Tibial nerve (tissue), 4 donors: ENCODE results near the gene DENR. TPM values are rescaled to one million over a fixed set of nuclear protein-coding genes. Genes with fewer than 3 reads are reported as not detected.

Experiments used
- DNase-seq, 2 donors: peaks; one replicate each; pipeline ENCODE4 v3.0.0-alpha.2; 2019; ENCODE audit warnings: low spot score in 2 of 2
- H3K27ac ChIP-seq, 4 donors: fragments of 200-600 bp; sonication (generic) in 3 of 4; one replicate each; pipeline ENCODE4 v1.5.1; 2017 to 2019; ENCODE audit warnings: mild to moderate bottlenecking in 1 of 4
- H3K27me3 ChIP-seq, 2 donors: fragments of 200-600 bp; sonication (generic) in 1 of 2; one replicate each; pipeline versions ENCODE4 v1.5.1 to v1.6.0; 2017 to 2019
- H3K36me3 ChIP-seq, 3 donors: fragments of 200-600 bp; sonication (generic); one replicate each; pipeline ENCODE4 v1.5.1; 2018 to 2019
- H3K4me1 ChIP-seq, 4 donors: fragments of 200-600 bp; sonication (generic) in 3 of 4; one replicate each; pipeline ENCODE4 v1.5.1; 2017 to 2019
- H3K4me3 ChIP-seq, 4 donors: fragments of 200-600 bp; sonication (generic) in 3 of 4; one replicate each; pipeline ENCODE4 v1.5.1; 2017 to 2019; ENCODE audit warnings: mild to moderate bottlenecking in 1 of 4, moderate library complexity in 1 of 4
- H3K9me3 ChIP-seq, 4 donors: fragments of 200-600 bp; sonication (generic) in 3 of 4; one replicate each; pipeline ENCODE4 v1.5.1; 2017 to 2019
- EP300 ChIP-seq, 2 donors: sonication (generic); formaldehyde crosslinking; IDR thresholded peaks; one replicate each; pipeline ENCODE4 v1.6.1; 2017; ENCODE audit warnings: antibody characterized with exemption in 2 of 2, mild to moderate bottlenecking in 1 of 2
- POLR2A ChIP-seq, 2 donors: fragments of 450-650 bp; IDR thresholded peaks; one replicate each; pipeline ENCODE4 v1.6.1; 2017; ENCODE audit warnings: antibody characterized with exemption in 2 of 2, mild to moderate bottlenecking in 2 of 2, moderate library complexity in 2 of 2
- WGBS, 2 donors: methylation state at CpG; one replicate each; pipeline ENCODE4 v1.1.5; 2018; 5-methylcytosine and 5-hydroxymethylcytosine counted together
- total RNA-seq, 4 donors: library from RNA; depleted of rRNA; stranded (reverse); fragments of >200 nt; gene quantifications; one replicate each; pipeline ENCODE4 v1.1.0, GENCODE V29; 2016
- TF ChIP-seq, protein P1 (sequence below), 5 experiments: fragments of 200-600 bp in 3 of 5; fragments of 450-650 bp in 2 of 5; sonication (generic) in 3 of 5; IDR thresholded peaks; one replicate each; pipeline ENCODE4 v1.5.1; 2016 to 2019; ENCODE audit warnings: antibody characterized with exemption in 5 of 5, mild to moderate bottlenecking in 3 of 5, moderate library complexity in 2 of 5

DENR gene
- total RNA-seq, 4 donors from 2014 or later, result 12.6 to 25.1 (median 17.3) TPM

DNA sequence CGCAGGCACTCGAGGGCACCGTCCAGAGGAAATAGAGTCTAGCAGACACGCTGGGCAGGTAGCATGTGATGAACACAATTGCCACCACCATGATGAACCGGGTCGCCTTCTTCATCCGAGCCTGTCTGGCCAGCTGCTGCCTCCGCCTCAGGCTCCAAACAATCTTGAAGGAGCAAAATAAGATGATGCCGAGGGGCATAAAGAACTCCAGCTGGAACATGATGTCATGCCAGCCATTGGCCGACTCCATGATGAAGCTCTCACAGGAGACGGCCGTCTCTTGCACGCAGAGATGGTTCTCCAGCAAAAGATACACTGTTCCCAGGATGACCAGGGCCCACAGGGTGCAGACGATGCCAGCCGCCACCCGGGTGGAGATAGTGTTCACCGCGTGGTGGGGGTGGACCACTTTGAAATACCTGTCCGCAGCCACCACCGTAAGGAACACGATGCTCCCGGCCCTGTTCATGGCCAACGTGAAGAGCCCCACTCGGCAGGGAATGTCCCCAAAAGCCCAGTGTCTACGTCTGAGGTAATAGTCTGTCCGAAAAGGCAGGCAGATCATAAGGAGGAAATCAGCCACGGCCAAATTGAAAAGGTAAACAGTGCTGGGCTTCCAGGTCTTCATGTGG lies 22.9 kb upstream of the DENR start:
- H3K27me3 ChIP-seq, result no peaks in the 10 kb centered on the region
- H3K4me1 ChIP-seq, result peaks cover 0 to 8% (median 0%) of the 10 kb centered on the region in 4 donors
- TF ChIP-seq, protein P1, sequence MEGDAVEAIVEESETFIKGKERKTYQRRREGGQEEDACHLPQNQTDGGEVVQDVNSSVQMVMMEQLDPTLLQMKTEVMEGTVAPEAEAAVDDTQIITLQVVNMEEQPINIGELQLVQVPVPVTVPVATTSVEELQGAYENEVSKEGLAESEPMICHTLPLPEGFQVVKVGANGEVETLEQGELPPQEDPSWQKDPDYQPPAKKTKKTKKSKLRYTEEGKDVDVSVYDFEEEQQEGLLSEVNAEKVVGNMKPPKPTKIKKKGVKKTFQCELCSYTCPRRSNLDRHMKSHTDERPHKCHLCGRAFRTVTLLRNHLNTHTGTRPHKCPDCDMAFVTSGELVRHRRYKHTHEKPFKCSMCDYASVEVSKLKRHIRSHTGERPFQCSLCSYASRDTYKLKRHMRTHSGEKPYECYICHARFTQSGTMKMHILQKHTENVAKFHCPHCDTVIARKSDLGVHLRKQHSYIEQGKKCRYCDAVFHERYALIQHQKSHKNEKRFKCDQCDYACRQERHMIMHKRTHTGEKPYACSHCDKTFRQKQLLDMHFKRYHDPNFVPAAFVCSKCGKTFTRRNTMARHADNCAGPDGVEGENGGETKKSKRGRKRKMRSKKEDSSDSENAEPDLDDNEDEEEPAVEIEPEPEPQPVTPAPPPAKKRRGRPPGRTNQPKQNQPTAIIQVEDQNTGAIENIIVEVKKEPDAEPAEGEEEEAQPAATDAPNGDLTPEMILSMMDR (IDR thresholded peaks at IDR 0.05), result no peak
- no peak for TF ChIP-seq POLR2A (IDR thresholded peaks at IDR 0.05)
- TF ChIP-seq EP300 (IDR thresholded peaks at IDR 0.05), result no peak
- no peak overlapping the region for H3K27ac ChIP-seq
- no peaks in the 10 kb centered on the region for H3K9me3 ChIP-seq
- peak overlapping the region in 1 of 4 donors; percentile 50 for H3K4me3 ChIP-seq
- no peaks in the 10 kb centered on the region for H3K36me3 ChIP-seq
- DNase-seq, result no peak
- 92 to 93% methylated on average over 23 to 27 of the region's 27 CpGs for WGBS, 2 donors

DNA sequence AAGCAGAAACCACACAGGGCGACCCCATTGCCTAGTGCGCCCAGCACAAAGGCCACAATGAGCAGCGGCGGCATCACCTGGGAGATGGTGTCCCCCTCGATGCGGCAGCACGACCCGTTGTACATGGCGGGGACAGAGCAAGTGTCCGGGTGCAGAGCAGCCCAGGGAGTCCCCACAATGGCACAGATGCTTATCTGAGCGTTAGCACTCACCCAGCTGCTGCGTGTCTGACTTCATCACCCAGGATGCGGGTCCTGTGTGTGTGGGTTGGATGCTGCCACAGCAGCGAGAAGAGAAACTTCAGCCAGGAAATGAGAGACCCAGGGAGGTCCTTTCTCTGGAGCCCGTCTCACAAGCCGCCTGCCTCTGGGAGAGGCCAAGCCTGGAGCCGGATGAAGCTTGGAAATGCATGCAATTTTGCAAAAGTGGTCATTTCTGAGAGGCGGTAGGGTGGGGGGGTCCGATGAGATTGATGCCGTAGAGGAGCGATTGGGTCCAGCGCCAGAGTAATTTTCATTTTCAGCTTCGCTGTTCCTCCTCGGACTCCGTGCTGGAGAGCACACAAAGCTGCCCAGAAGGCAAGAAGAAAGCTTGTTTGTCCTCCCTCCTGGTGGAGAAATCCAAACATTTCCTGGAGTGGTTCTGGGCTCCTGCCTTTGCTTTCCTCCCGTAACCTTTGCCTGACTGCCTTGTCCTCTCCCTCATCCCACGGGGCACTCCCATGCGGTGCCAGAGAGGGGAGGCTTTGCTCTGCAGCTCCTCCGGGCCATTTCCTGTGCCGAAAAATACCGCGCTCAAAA lies 22.2 kb upstream of the DENR start, which contains the start of gene HCAR1:
TSS of gene HCAR1 (minus strand) at position 630 of the 800 bp plus-strand sequence. CDS start at position 125, 505 bp downstream.
- Histone ChIP-seq H3K36me3 (no peaks in the 10 kb centered on the region), H3K27me3 (no peaks in the 10 kb centered on the region), H3K4me3 (peak within 1 kb of the TSS; percentile 4 to 50 (median 26)), H3K27ac (peak within 1 kb of the TSS in 2 of 4 donors; percentile 53 to 64), H3K4me1 (peaks cover 0 to 8% (median 0%) of the 10 kb centered on the region in 4 donors), H3K9me3 (no peaks in the 10 kb centered on the region)
- 34 to 53% methylated on average over 32 of the region's 32 CpGs for WGBS, 2 donors
- no peak for DNase-seq
- TF ChIP-seq, protein P1 (IDR thresholded peaks at IDR 0.05), result no peak
- no peak for TF ChIP-seq EP300 (IDR thresholded peaks at IDR 0.05)
- TF ChIP-seq POLR2A (IDR thresholded peaks at IDR 0.05), result no peak

DNA sequence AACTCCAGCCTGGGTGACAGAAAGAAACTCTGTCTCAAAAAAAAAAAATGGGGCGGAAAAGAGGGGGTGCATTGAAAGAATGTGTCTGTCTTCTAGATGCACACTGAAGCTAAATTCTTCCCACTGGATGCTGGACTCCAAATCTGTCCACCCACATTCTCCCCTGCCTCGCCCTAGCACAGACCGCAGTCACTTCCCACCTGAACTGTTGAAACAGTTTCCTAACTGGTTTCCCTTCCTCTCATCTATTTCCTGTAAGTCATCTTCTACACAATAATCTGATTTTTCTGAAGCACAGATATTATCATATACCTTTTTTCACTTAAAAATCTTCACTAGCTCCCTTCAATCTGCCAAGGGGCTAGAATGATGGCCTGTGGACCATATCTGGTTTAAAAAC lies 20.5 kb upstream of the DENR start:
- H3K36me3 ChIP-seq, result no peaks in the 10 kb centered on the region
- no peak for DNase-seq
- H3K4me1 ChIP-seq, result peaks cover 0 to 8% (median 0%) of the 10 kb centered on the region in 4 donors
- TF ChIP-seq, protein P1 (IDR thresholded peaks at IDR 0.05), result no peak
- TF ChIP-seq POLR2A (IDR thresholded peaks at IDR 0.05) (no peak), EP300 (IDR thresholded peaks at IDR 0.05) (no peak)
- no peak overlapping the region for H3K4me3 ChIP-seq
- no peaks in the 10 kb centered on the region for H3K27me3 ChIP-seq
- H3K27ac ChIP-seq, result no peak overlapping the region
- H3K9me3 ChIP-seq, result no peaks in the 10 kb centered on the region
- 82 to 89% methylated on average over 3 of the region's 3 CpGs for WGBS, 2 donors

GRCh38 chr12:122732611-122733010 lies 20.0 kb upstream of the DENR start:
- Histone ChIP-seq H3K4me1 (peaks cover 0 to 8% (median 0%) of the 10 kb centered on the region in 4 donors), H3K27ac (no peak overlapping the region), H3K9me3 (no peaks in the 10 kb centered on the region), H3K27me3 (no peaks in the 10 kb centered on the region), H3K4me3 (no peak overlapping the region), H3K36me3 (no peaks in the 10 kb centered on the region)
- no peak for DNase-seq
- TF ChIP-seq POLR2A (IDR thresholded peaks at IDR 0.05) (no peak), EP300 (IDR thresholded peaks at IDR 0.05) (no peak)
- TF ChIP-seq, protein P1 (IDR thresholded peaks at IDR 0.05), result no peak
- 89 to 90% methylated on average over 4 of the region's 4 CpGs for WGBS, 2 donors

DNA sequence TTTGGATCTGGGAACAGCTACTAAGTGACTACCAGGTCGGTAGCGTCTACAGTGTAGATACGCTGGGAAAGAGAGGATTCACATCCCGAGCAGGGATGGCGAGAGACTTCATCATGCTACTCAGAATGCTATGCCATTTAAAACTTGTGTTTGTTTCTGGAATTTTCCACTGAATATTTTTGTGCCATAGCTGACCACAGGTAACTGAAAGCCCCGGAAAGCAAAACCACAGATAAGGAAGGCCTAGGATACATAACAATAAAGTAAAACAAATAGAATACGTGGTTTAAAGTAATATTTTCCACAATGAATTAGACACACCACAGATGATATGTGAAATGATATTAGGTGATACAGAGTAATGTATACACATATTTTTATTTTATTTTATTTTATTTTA lies 14.1 kb upstream of the DENR start:
- Histone ChIP-seq H3K4me1 (no peaks in the 10 kb centered on the region), H3K9me3 (no peaks in the 10 kb centered on the region), H3K27ac (no peak overlapping the region), H3K27me3 (no peaks in the 10 kb centered on the region), H3K4me3 (no peak overlapping the region), H3K36me3 (no peaks in the 10 kb centered on the region)
- DNase-seq, result no peak
- 87 to 93% methylated on average over 7 of the region's 7 CpGs for WGBS, 2 donors
- TF ChIP-seq, protein P1 (IDR thresholded peaks at IDR 0.05), result no peak
- TF ChIP-seq EP300 (IDR thresholded peaks at IDR 0.05) (no peak), POLR2A (IDR thresholded peaks at IDR 0.05) (no peak)
